ENCODE measurements around the gene MAP4K3.

GRCh38 chr2:39401319-39401718, 35.8 kb downstream of the MAP4K3 start:
- no peak for TF ChIP-seq POLR2A (IDR thresholded peaks at IDR 0.05)
- TF ChIP-seq, protein P1, sequence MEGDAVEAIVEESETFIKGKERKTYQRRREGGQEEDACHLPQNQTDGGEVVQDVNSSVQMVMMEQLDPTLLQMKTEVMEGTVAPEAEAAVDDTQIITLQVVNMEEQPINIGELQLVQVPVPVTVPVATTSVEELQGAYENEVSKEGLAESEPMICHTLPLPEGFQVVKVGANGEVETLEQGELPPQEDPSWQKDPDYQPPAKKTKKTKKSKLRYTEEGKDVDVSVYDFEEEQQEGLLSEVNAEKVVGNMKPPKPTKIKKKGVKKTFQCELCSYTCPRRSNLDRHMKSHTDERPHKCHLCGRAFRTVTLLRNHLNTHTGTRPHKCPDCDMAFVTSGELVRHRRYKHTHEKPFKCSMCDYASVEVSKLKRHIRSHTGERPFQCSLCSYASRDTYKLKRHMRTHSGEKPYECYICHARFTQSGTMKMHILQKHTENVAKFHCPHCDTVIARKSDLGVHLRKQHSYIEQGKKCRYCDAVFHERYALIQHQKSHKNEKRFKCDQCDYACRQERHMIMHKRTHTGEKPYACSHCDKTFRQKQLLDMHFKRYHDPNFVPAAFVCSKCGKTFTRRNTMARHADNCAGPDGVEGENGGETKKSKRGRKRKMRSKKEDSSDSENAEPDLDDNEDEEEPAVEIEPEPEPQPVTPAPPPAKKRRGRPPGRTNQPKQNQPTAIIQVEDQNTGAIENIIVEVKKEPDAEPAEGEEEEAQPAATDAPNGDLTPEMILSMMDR (IDR thresholded peaks at IDR 0.05 in 4 of 5, conservative IDR thresholded peaks at IDR 0.05 in 1 of 5), result no peak
